GM12872 (cell line): ENCODE results near the gene CCM2.

ENCODE experiments used
- CTCF ChIP-seq: IDR thresholded peaks from 3 replicates; pipeline ENCODE4 v1.5.1; 2011; ENCODE audit warnings: low read depth, mild to moderate bottlenecking, low read length, moderate library complexity; ENCODE audit not compliant: insufficient read depth

CCM2 gene

GRCh38 chr7:45114926-45115325, 114.9 kb downstream of the CCM2 start:
- no peak for TF ChIP-seq CTCF

- no peak for TF ChIP-seq CTCF
These were observed 116.0 kb downstream of the CCM2 start for GRCh38 chr7:45116048-45116447.

- TF ChIP-seq CTCF, result no peak
These were observed 117.6 kb downstream of the CCM2 start for GRCh38 chr7:45117582-45117981.

- TF ChIP-seq CTCF, result no peak
These were observed 118.3 kb downstream of the CCM2 start for GRCh38 chr7:45118292-45118691.

GRCh38 chr7:45118889-45119331, 118.9 kb downstream of the CCM2 start:
- TF ChIP-seq CTCF, result no peak

- no peak for TF ChIP-seq CTCF
These were observed 119.5 kb downstream of the CCM2 start for GRCh38 chr7:45119550-45119949.

- TF ChIP-seq CTCF, result no peak
These were observed 123.2 kb downstream of the CCM2 start for GRCh38 chr7:45122975-45123860.
